ENCODE results near the gene HPCAL1. TPM values are rescaled to one million over a fixed set of nuclear protein-coding genes. Genes with fewer than 3 reads are reported as not detected.

HPCAL1 gene
- total RNA-seq, 1 donor from 2014 or later = 110 TPM

GRCh38 chr2:10419553-10420257 lies 117.0 kb downstream of the HPCAL1 start:
- Mint-ChIP-seq H3K4me1 (ENCODE audit: low read depth) (peaks cover 6% of the 10 kb centered on the region), H3K27ac (no peak overlapping the region), H3K4me3 (ENCODE audit: low read depth) (no peak overlapping the region), H3K36me3 (ENCODE audit: low read depth) (peaks cover 19% of the 10 kb centered on the region), H3K9me3 (no peaks in the 10 kb centered on the region), H3K27me3 (ENCODE audit: low read depth) (no peaks in the 10 kb centered on the region)
- intact Hi-C loops (cut with micrococcal nuclease) = no loop called here
- no peak for DNase-seq (ENCODE audit: low spot score)

DNA sequence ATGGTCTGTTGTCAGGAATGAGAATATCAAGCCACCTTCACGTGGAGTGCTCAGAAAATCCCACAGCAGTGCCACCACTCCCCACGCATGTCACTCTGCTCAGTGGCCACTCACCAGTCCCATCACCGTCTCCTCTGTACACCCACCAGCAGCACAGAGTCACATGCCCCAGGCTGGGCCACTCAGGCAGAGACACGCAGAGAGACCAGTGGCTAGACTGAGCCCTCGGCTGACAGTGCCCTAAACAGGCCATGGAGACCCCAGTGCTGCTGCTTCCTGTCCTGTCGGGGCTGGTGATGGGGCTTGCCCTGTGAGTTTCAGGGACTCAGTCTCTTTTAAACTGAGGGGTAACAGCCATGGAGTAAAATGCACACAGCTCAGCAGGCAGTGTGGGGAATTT lies 119.5 kb downstream of the HPCAL1 start:
- Mint-ChIP-seq H3K27me3 (ENCODE audit: low read depth) (no peaks in the 10 kb centered on the region), H3K4me3 (ENCODE audit: low read depth) (no peak overlapping the region), H3K27ac (no peak overlapping the region), H3K9me3 (no peaks in the 10 kb centered on the region), H3K36me3 (ENCODE audit: low read depth) (peaks cover 22% of the 10 kb centered on the region), H3K4me1 (ENCODE audit: low read depth) (peaks cover 6% of the 10 kb centered on the region)
- intact Hi-C loops (cut with micrococcal nuclease) = no loop called here
- DNase-seq (ENCODE audit: low spot score) = no peak

GRCh38 chr2:10422732-10423399 lies 120.2 kb downstream of the HPCAL1 start:
- intact Hi-C loops (cut with micrococcal nuclease) = no loop called here
- Mint-ChIP-seq H3K9me3 (no peaks in the 10 kb centered on the region), H3K4me3 (ENCODE audit: low read depth) (no peak overlapping the region), H3K27me3 (ENCODE audit: low read depth) (no peaks in the 10 kb centered on the region), H3K4me1 (ENCODE audit: low read depth) (no peaks in the 10 kb centered on the region), H3K27ac (no peak overlapping the region), H3K36me3 (ENCODE audit: low read depth) (peaks cover 22% of the 10 kb centered on the region)
- no peak for DNase-seq (ENCODE audit: low spot score)

DNA sequence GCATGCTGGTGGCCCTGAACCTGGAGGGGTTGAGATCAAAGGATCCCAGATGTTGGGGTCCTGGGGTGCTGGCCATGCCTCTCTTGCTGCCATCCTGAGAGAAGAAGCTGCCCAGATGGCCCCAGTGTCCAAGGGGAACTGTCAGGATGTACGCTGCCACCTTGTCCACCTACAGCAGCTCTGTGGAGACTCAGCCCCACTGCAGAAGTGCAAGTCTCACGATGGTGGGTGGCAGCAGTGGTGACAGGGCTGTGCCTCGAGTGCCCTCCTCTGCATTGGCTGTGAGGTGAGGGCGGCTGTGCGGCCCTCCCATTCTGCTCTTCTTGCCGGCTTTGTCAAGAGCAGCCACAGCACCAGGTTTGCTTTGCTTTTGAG lies 120.7 kb downstream of the HPCAL1 start:
- no peaks in the 10 kb centered on the region for H3K4me1 Mint-ChIP-seq (ENCODE audit: low read depth)
- DNase-seq (ENCODE audit: low spot score) = no peak
- H3K27ac Mint-ChIP-seq = no peak overlapping the region
- H3K36me3 Mint-ChIP-seq (ENCODE audit: low read depth) = peaks cover 22% of the 10 kb centered on the region
- no peak overlapping the region for H3K4me3 Mint-ChIP-seq (ENCODE audit: low read depth)
- intact Hi-C loops (cut with micrococcal nuclease) = no loop called here
- H3K27me3 Mint-ChIP-seq (ENCODE audit: low read depth) = no peaks in the 10 kb centered on the region
- H3K9me3 Mint-ChIP-seq = no peaks in the 10 kb centered on the region

GRCh38 chr2:10424051-10424450 lies 121.3 kb downstream of the HPCAL1 start:
- H3K36me3 Mint-ChIP-seq (ENCODE audit: low read depth) = peaks cover 20% of the 10 kb centered on the region
- no peak for DNase-seq (ENCODE audit: low spot score)
- intact Hi-C loops (cut with micrococcal nuclease) = no loop called here
- no peaks in the 10 kb centered on the region for H3K27me3 Mint-ChIP-seq (ENCODE audit: low read depth)
- H3K4me3 Mint-ChIP-seq (ENCODE audit: low read depth) = no peak overlapping the region
- no peaks in the 10 kb centered on the region for H3K4me1 Mint-ChIP-seq (ENCODE audit: low read depth)
- no peaks in the 10 kb centered on the region for H3K9me3 Mint-ChIP-seq
- no peak overlapping the region for H3K27ac Mint-ChIP-seq

GRCh38 chr2:10424916-10425505 lies 122.3 kb downstream of the HPCAL1 start:
- no peak for DNase-seq (ENCODE audit: low spot score)
- H3K4me3 Mint-ChIP-seq (ENCODE audit: low read depth) = no peak overlapping the region
- H3K36me3 Mint-ChIP-seq (ENCODE audit: low read depth) = peaks cover 17% of the 10 kb centered on the region
- H3K27ac Mint-ChIP-seq = no peak overlapping the region
- intact Hi-C loops (cut with micrococcal nuclease) = no loop called here
- no peaks in the 10 kb centered on the region for H3K4me1 Mint-ChIP-seq (ENCODE audit: low read depth)
- H3K27me3 Mint-ChIP-seq (ENCODE audit: low read depth) = no peaks in the 10 kb centered on the region
- no peaks in the 10 kb centered on the region for H3K9me3 Mint-ChIP-seq

- no peak overlapping the region for H3K4me3 Mint-ChIP-seq (ENCODE audit: low read depth)
- no peaks in the 10 kb centered on the region for H3K27me3 Mint-ChIP-seq (ENCODE audit: low read depth)
- no peaks in the 10 kb centered on the region for H3K9me3 Mint-ChIP-seq
- H3K4me1 Mint-ChIP-seq (ENCODE audit: low read depth) = no peaks in the 10 kb centered on the region
- DNase-seq (ENCODE audit: low spot score) = no peak
- H3K27ac Mint-ChIP-seq = no peak overlapping the region
- intact Hi-C loops (cut with micrococcal nuclease) = no loop called here
- H3K36me3 Mint-ChIP-seq (ENCODE audit: low read depth) = peaks cover 13% of the 10 kb centered on the region
These were observed 123.0 kb downstream of the HPCAL1 start for GRCh38 chr2:10425699-10426098.

DNA sequence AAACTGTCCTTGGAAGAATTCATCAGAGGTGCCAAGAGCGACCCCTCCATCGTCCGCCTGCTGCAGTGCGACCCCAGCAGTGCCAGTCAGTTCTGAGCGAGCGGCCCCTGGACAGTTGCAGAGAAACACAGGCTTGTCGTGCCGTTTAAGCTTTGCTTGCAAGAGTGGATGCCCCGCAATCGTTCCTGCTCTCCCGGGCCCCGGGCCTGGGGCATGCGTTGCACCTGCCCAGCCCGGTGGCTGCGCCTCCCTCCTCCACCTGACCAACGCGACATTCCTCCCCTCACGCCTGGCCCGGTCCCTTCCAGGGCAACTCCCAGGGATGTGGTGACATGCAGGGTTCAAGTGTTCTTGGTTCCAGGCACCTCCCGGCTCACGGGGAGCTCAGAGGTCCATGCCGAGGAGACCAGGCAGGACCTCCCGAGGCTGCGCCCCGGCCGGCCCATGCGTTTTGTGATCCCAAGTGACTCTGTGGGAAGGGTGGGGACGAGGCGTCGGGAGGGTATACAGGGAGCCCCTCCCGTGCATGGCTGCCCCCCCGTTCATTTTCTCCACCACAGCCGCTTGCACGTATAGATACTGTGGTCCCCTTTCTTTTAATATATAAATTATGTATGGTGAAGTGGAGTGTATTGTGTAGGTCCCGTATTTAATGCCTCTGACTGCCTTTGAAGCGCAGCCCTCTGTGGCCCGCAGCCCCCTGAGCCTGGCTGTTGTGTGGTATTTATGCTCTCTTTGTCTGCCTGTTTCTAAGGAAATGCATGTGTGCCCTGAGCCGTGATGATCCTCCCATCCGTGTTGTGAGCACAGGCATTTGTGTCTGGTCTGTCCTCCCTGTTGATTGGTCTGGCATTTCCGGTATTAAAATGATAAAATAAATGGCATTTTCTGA lies 124.3 kb downstream of the HPCAL1 start:
- DNase-seq (ENCODE audit: low spot score) = no peak
- no peak overlapping the region for H3K27ac Mint-ChIP-seq
- intact Hi-C loops (cut with micrococcal nuclease) = no loop called here
- H3K4me3 Mint-ChIP-seq (ENCODE audit: low read depth) = no peak overlapping the region
- no peaks in the 10 kb centered on the region for H3K9me3 Mint-ChIP-seq
- no peaks in the 10 kb centered on the region for H3K27me3 Mint-ChIP-seq (ENCODE audit: low read depth)
- H3K36me3 Mint-ChIP-seq (ENCODE audit: low read depth) = peaks cover 7% of the 10 kb centered on the region
- H3K4me1 Mint-ChIP-seq (ENCODE audit: low read depth) = peaks cover 3% of the 10 kb centered on the region

DNA sequence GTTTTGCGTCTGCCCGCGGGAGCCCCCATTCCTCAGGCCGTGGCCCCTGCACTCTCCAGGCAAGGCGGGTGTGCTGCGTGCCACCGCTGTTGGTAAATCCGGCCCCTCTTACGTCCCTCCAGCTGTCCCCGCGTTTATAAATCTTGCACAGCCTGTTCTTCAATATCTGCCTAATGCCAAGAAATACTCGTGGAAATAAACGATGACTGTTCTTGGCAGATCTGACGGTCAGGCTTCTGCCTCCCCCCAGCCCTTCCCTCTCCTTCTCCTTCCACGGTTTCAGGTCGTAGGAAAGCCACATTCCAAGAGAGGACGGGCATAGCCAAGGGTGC lies 124.9 kb downstream of the HPCAL1 start:
- H3K36me3 Mint-ChIP-seq (ENCODE audit: low read depth) = peaks cover 2% of the 10 kb centered on the region
- intact Hi-C loops (cut with micrococcal nuclease) = no loop called here
- H3K9me3 Mint-ChIP-seq = no peaks in the 10 kb centered on the region
- H3K27ac Mint-ChIP-seq = no peak overlapping the region
- no peak overlapping the region for H3K4me3 Mint-ChIP-seq (ENCODE audit: low read depth)
- H3K4me1 Mint-ChIP-seq (ENCODE audit: low read depth) = peaks cover 3% of the 10 kb centered on the region
- no peaks in the 10 kb centered on the region for H3K27me3 Mint-ChIP-seq (ENCODE audit: low read depth)
- no peak for DNase-seq (ENCODE audit: low spot score)

DNA sequence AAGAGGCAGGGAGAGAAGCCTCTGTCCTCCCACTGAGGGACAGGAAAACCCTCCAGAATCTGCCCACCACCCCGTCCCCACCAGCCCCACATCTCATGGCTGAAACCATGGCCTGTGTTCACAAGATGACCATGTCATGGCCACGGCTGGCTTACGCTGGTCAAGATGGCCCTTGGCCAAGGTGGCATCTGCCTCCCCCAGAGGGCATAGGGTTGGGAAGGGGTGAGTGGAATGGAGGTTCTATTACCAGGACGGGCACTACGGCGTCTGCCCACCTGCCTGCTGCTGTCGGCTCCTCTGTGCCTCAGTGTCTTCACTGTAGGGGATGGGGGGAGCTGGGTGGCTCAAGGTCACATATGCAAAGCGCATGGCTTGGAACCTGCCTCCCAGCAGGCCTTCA lies 125.7 kb downstream of the HPCAL1 start:
- Mint-ChIP-seq H3K4me1 (ENCODE audit: low read depth) (peaks cover 7% of the 10 kb centered on the region), H3K9me3 (no peaks in the 10 kb centered on the region), H3K27me3 (ENCODE audit: low read depth) (no peaks in the 10 kb centered on the region), H3K4me3 (ENCODE audit: low read depth) (no peak overlapping the region), H3K27ac (no peak overlapping the region), H3K36me3 (ENCODE audit: low read depth) (peaks cover 2% of the 10 kb centered on the region)
- no peak for DNase-seq (ENCODE audit: low spot score)
- intact Hi-C loops (cut with micrococcal nuclease) = no loop called here

GRCh38 chr2:10428924-10429323 lies 126.2 kb downstream of the HPCAL1 start:
- Mint-ChIP-seq H3K36me3 (ENCODE audit: low read depth) (peaks cover 2% of the 10 kb centered on the region), H3K27me3 (ENCODE audit: low read depth) (no peaks in the 10 kb centered on the region), H3K9me3 (no peaks in the 10 kb centered on the region), H3K4me1 (ENCODE audit: low read depth) (peaks cover 8% of the 10 kb centered on the region), H3K27ac (no peak overlapping the region), H3K4me3 (ENCODE audit: low read depth) (no peak overlapping the region)
- DNase-seq (ENCODE audit: low spot score) = no peak
- intact Hi-C loops (cut with micrococcal nuclease) = no loop called here

GRCh38 chr2:10430886-10431622 lies 128.3 kb downstream of the HPCAL1 start:
- peak overlapping the region; percentile 27 for H3K4me3 Mint-ChIP-seq (ENCODE audit: low read depth)
- H3K27me3 Mint-ChIP-seq (ENCODE audit: low read depth) = no peaks in the 10 kb centered on the region
- DNase-seq (ENCODE audit: low spot score) = no peak
- no peak overlapping the region for H3K27ac Mint-ChIP-seq
- peaks cover 10% of the 10 kb centered on the region for H3K4me1 Mint-ChIP-seq (ENCODE audit: low read depth)
- intact Hi-C loops (cut with micrococcal nuclease) = loop anchor here (5.0 kb wide), 1 partner anchor 289 kb away; no protein-coding TSS in a partner anchor
- peaks cover 2% of the 10 kb centered on the region for H3K36me3 Mint-ChIP-seq (ENCODE audit: low read depth)
- H3K9me3 Mint-ChIP-seq = no peaks in the 10 kb centered on the region
